Right ventricle myocardium superior (tissue), 1 donor: ENCODE results near the gene CNKSR3. TPM values are rescaled to one million over a fixed set of nuclear protein-coding genes. Genes with fewer than 3 reads are reported as not detected.
"Not testable (repeated sequence)": the region's sequence is repeated elsewhere in the genome, so short reads cannot be mapped to it uniquely, and the experiment has no call there.

Experiments
- ATAC-seq: fragments of 200-7000 bp; cut with Tn5 transposase; one replicate; pipeline ENCODE4 v1.9.1; 2020; ENCODE audit warnings: mild to moderate bottlenecking; ENCODE audit not compliant: poor library complexity
- DNase-seq: peaks from one replicate; pipeline ENCODE4 v3.0.0-alpha.2; 2020
- intact Hi-C: fragments of 100-400 bp; cut with DNase I; formaldehyde crosslinking; loops from one replicate; pipeline ENCODE4 v1.11.2; 2022
- long read RNA-seq: library from polyadenylated mRNA; unstranded; transcript quantifications from one replicate; pipeline ENCODE4 v2.0.0, GENCODE V29; 2021
- total RNA-seq: library from RNA; stranded (reverse); fragmentation: NEBNext Ultra II Directional; extraction: Animal tissue kit (Norgen Biotek cat#: 25700); gene quantifications from one replicate; pipeline ENCODE4 v1.2.1, GENCODE V29; 2021
- donor health status: DM: no; HTN: yes; CAD: no; lungs with severe emphysema.

The CNKSR3 gene
- total RNA-seq, result 19.7 TPM
- long read RNA-seq, full-length matches to known transcripts, result 46 of 56 reads
- long read RNA-seq, partial matches to known transcripts, result 5 of 56 reads
- long read RNA-seq, other reads (novel, unspliced or antisense), result 5 of 56 reads

GRCh38 chr6:154510144-154510905, at the start of gene CNKSR3:
Gene CNKSR3 (minus strand): TSS chr6:154510685. CDS start chr6:154510114, 571 bp downstream.
- intact Hi-C loops, result no loop called here
- ATAC-seq, result peak; percentile 91
- peak; percentile 90 for DNase-seq

GRCh38 chr6:154558984-154559383, 48.5 kb upstream of the CNKSR3 start:
- ATAC-seq, result no peak
- intact Hi-C loops, result no loop called here
- DNase-seq, result no peak

- DNase-seq (no peak), ATAC-seq (no peak)
- intact Hi-C loops, result no loop called here
Measured at GRCh38 chr6:154558513-154558912, 48.0 kb upstream of the CNKSR3 start.

DNA sequence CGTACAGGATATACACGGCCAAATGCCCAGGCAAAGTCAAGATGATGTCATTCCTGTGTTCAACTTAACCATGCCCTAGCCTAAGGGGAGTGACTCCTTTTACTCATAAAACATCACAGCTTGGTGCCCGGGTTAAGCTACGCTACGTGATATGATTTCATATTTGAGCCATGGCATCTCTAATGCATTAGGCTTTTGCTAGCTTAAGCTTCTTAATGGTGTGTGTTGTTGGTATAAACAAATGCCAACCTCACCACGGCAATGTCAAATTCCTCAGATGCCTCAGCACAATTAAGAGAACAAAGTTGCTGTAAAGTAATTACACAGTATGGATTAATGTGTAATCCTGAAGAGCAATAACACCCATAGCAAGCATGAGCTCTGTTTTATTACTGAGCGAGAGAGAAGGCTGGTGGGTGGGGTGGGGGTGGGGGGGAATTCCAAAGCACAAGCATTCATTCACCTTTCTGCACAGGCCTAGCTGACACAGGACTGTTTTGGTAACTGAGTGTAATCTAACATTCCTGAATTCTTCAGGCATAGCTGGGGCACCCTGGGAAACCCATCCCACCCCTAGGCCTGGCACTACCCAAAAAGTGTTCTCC, 44.7 kb upstream of the CNKSR3 start:
- intact Hi-C loops, result no loop called here
- ATAC-seq (peak; percentile 65), DNase-seq (no peak)

DNA sequence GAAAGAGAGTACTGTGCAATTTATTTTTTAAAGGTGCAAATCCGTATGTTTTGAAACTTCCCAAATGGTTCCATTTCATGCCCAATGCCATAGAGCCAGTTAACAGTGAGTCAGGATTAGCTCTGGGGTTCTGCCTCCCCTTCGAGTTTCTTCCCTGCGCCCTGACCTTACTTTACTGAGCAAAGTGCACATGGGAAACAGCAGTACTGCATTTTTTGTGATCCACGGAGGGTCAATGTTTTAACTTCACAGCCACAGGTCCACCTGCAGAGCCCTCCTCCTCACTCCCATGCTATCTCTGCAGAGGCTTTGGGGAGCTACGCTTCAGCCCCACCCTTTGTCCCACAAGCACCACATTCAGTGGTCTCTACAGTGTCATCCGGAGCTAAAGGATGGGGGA, 44.0 kb upstream of the CNKSR3 start:
- peak; percentile 8 for ATAC-seq

GRCh38 chr6:154550779-154551178, 40.3 kb upstream of the CNKSR3 start:
- intact Hi-C loops, result no loop called here
- DNase-seq (no peak), ATAC-seq (no peak)

More for the DNA sequence above, 44.0 kb upstream of the CNKSR3 start:
- no peak for DNase-seq
- intact Hi-C loops, result no loop called here

DNA sequence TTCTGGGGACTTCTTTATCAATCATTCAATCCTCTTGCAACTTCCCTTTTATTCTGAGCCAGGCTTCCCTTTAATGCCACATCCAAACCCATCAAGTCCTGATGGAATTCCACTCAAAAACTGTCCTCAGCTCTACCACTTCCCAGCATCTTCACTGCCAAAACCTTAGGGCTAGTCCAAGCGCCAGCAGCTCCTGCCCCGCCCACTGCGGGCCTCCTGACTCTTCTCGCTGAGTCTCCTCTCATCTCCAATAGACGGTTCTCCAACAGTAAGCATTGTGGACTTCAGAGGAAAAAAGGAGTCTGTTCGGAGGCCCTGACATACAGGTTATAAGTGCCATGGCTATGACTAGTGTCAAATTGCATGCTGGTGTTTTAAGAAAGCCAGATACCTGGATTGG, 38.7 kb upstream of the CNKSR3 start:
- ATAC-seq (no peak), DNase-seq (no peak)
- intact Hi-C loops, result no loop called here

GRCh38 chr6:154548130-154548830, 37.8 kb upstream of the CNKSR3 start:
- intact Hi-C loops, result no loop called here
- peak; percentile 36 for ATAC-seq
- peak; percentile 47 for DNase-seq

DNA sequence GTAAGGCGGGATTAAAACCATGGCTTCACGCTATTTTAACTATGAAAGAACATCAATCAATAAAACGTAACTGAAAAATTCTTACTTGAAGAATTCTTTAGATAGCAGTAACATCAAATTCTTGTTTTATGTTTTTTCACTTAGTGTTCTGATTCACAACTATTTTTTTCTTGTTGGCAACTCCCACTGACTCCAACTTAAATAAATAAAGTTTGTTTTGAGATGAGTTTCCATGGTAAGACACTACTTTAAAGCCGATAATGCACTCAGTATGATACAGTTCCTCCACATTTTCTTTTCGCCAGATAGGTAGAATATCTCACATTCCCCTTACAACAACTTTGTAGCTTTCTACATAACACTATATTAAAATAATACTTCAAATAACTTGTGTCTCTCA, 33.1 kb upstream of the CNKSR3 start:
- ATAC-seq (no peak), DNase-seq (no peak)
- intact Hi-C loops, result no loop called here

DNA sequence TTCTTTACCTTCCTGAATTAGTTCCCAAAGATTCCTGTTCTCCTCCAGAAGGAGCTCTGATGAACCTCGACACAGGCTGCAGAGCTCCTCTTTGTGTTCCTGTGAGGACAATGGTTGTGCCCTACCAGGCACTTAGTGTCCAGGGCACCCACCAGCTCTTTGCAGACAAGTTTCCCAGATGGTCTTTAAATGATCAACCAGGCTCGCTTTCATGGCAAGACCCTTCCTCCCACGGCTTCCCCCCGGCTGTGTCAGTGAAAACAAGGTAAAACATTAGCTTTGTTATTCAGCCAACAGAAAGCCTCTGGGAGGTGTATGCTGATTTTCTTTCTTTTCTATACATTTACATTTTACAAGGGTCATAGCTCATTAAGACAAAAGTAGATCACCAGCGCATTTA, 32.3 kb upstream of the CNKSR3 start:
- no peak for ATAC-seq
- DNase-seq, result no peak
- intact Hi-C loops, result no loop called here

- intact Hi-C loops, DNase-seq, ATAC-seq: not testable (repeated sequence)
Measured at GRCh38 chr6:154541837-154542236, 31.4 kb upstream of the CNKSR3 start.

GRCh38 chr6:154539593-154540269, 29.2 kb upstream of the CNKSR3 start:
- intact Hi-C loops, result no loop called here

GRCh38 chr6:154538640-154539191, 28.2 kb upstream of the CNKSR3 start:
- ATAC-seq (no peak), DNase-seq (no peak)
- intact Hi-C loops, result no loop called here

More at GRCh38 chr6:154539593-154540269, 29.2 kb upstream of the CNKSR3 start:
- ATAC-seq, result no peak
- no peak for DNase-seq

DNA sequence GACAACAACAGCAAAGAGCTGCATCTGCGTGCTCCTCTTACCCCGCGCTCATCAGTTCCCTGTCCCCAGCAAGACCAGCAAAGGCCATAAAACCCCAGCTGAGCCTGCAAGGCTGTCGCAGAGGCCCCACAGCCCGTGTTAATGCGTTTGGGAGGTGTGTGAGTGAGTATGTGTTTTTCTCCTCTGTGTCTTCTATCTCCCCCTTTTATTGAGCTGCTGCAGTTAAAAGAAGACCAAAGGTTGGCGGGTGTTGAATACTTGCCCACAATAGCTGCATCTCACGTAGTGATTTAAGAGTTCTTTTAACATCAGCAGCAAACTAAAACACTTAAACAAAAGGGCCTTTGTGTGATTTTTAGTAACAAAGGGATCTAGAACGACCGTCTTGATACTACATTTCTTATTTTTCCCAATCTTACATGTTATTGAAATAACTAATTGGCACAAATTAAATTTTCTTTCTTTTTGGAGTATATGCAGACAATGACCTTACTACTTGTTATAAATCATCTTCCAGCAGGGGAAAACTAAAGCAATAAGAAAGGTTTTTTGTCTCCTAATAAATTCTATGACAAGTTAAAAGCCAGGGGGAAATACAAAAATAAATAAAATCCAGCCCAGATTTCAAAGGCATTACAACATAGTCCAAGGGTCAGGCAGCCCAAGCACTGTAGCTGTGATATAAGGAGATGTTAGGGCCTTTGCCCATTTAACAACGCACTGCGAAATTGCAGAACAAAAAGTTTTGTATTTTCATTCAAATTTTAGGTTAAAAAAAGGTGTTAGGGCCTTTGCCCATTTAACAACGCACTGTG, 27.2 kb upstream of the CNKSR3 start:
- intact Hi-C loops, result no loop called here
- DNase-seq (no peak), ATAC-seq (no peak)

DNA sequence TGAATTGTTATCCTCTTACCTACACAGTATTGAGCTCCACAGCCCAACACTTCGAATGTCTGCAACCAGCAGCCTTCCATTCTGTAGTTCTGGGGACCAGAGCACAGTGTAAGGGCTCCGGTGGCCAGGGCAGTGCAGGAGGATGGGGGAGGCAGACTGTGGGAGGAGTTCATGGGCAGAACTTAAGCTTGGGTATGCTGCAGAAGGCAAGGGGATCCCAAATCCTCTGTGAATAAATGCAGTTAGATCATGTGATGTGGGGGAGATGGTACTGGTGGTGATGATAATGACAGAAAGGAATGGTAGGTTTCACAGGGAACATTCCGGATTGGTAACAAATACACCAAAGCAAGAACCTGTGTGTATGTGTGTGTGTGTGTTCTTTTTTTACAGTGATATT, 26.5 kb upstream of the CNKSR3 start:
- intact Hi-C loops, result no loop called here
- ATAC-seq (no peak), DNase-seq (no peak)

DNA sequence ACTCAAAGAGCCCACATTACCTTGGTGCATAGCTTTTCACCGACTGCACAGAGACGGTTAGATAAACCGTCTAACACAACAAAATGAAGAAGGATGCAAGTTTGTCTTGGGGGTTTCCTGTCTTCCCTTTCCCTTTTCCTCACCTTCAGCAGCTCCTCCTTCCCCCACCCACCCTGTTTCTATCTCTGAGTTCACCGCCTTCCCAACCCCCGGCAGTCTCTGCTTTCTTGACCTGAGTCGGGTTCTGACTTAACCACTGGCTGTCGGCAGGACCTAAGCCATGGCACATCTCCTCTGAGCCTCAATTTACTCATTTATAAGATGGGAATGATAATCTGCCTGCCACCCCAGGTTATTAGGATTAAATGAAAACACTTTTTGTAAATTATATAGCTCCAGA, 25.8 kb upstream of the CNKSR3 start:
- DNase-seq (no peak), ATAC-seq (no peak)
- intact Hi-C loops, result no loop called here

GRCh38 chr6:154535851-154536250, 25.4 kb upstream of the CNKSR3 start:
- ATAC-seq, result no peak

GRCh38 chr6:154535147-154535546, 24.7 kb upstream of the CNKSR3 start:
- DNase-seq (no peak), ATAC-seq (no peak)
- intact Hi-C loops, result no loop called here

More at GRCh38 chr6:154535851-154536250, 25.4 kb upstream of the CNKSR3 start:
- intact Hi-C loops, result no loop called here
- DNase-seq, result no peak
